CD4-positive, CD25-positive, alpha-beta regulatory T cell (primary cell): ENCODE results near the gene CIB2. TPM values are rescaled to one million over a fixed set of nuclear protein-coding genes. Genes with fewer than 3 reads are reported as not detected.
A peak's percentile ranks its signal among the peaks of the same experiment; 100 is the strongest.

ENCODE experiments used
- ATAC-seq, 2 donors: fragments of 150-1000 bp; cut with Tn5 transposase; one replicate each; pipeline ENCODE4 v1.10.0; 2021; ENCODE audit warnings: low read depth in 2 of 2, moderate number of reproducible peaks in 2 of 2, moderate library complexity in 1 of 2
- DNase-seq, 3 donors: peaks; one replicate each; pipeline versions ENCODE4 v3.0.0 to v3.0.0-alpha.2; 2012 to 2022; ENCODE audit warnings: mixed read lengths in 1 of 3
- H3K27ac ChIP-seq: one replicate; pipeline ENCODE4 v1.7.0; 2013; ENCODE audit warnings: mild to moderate bottlenecking, low read length; ENCODE audit not compliant: insufficient read depth, poor library complexity, severe bottlenecking
- H3K27me3 ChIP-seq: one replicate; pipeline ENCODE4 v1.7.0; 2013; ENCODE audit warnings: low read length; ENCODE audit not compliant: control insufficient read depth, insufficient read depth
- H3K36me3 ChIP-seq: one replicate; pipeline ENCODE4 v1.7.0; 2013; ENCODE audit warnings: mild to moderate bottlenecking, low read length, moderate library complexity; ENCODE audit not compliant: control insufficient read depth, insufficient read depth
- H3K4me1 ChIP-seq: 2 replicates; pipeline ENCODE4 v1.7.0; 2013; ENCODE audit warnings: mild to moderate bottlenecking, low read length; ENCODE audit not compliant: insufficient read depth, control insufficient read depth, poor library complexity, severe bottlenecking
- H3K4me3 ChIP-seq: one replicate; pipeline ENCODE4 v1.7.0; 2013; ENCODE audit warnings: low read depth, mild to moderate bottlenecking, low read length, moderate library complexity
- H3K9me3 ChIP-seq, 2 experiments: 1 replicate in 1 of 2; 2 replicates in 1 of 2; pipeline ENCODE4 v1.7.0; 2013; ENCODE audit warnings: low read length in 2 of 2, mild to moderate bottlenecking in 1 of 2, moderate library complexity in 1 of 2; ENCODE audit not compliant: control insufficient read depth in 2 of 2
- H3K27ac Mint-ChIP-seq, 3 donors: one replicate each; pipeline ENCODE4 v1.8.0; 2020 to 2022; ENCODE audit warnings: mild to moderate bottlenecking in 3 of 3, mixed read lengths in 3 of 3, moderate library complexity in 2 of 3
- H3K27me3 Mint-ChIP-seq: one replicate; pipeline ENCODE4 v1.8.0; 2022; ENCODE audit warnings: mild to moderate bottlenecking, mixed read lengths
- H3K36me3 Mint-ChIP-seq: one replicate; pipeline ENCODE4 v1.8.0; 2020; ENCODE audit warnings: mixed read lengths
- H3K4me1 Mint-ChIP-seq, 4 donors: one replicate each; pipeline ENCODE4 v1.8.0; 2020 to 2022; ENCODE audit warnings: mixed read lengths in 4 of 4, mild to moderate bottlenecking in 1 of 4
- H3K4me3 Mint-ChIP-seq, 4 donors: one replicate each; pipeline ENCODE4 v1.8.0; 2020 to 2022; ENCODE audit warnings: mild to moderate bottlenecking in 4 of 4, mixed read lengths in 4 of 4, moderate library complexity in 3 of 4
- H3K9me3 Mint-ChIP-seq, 7 donors: one replicate each; pipeline ENCODE4 v1.8.0; 2020 to 2022; ENCODE audit warnings: mixed read lengths in 7 of 7, mild to moderate bottlenecking in 3 of 7, moderate library complexity in 2 of 7
- polyA plus RNA-seq, 4 donors: library from polyadenylated mRNA; unstranded; fragments of 300-500 nt; fragmentation: Illumina TruSeq; gene quantifications; one replicate each; pipeline ENCODE4 v1.2.3, GENCODE V29; 2021
- total RNA-seq: library from RNA; stranded (reverse); gene quantifications from one replicate; pipeline ENCODE4 v1.2.3, GENCODE V29; 2022

Gene CIB2
- total and polyA plus RNA-seq, 5 donors from 2014 or later, result 0.94 to 2.7 (median 1.6) TPM

DNA sequence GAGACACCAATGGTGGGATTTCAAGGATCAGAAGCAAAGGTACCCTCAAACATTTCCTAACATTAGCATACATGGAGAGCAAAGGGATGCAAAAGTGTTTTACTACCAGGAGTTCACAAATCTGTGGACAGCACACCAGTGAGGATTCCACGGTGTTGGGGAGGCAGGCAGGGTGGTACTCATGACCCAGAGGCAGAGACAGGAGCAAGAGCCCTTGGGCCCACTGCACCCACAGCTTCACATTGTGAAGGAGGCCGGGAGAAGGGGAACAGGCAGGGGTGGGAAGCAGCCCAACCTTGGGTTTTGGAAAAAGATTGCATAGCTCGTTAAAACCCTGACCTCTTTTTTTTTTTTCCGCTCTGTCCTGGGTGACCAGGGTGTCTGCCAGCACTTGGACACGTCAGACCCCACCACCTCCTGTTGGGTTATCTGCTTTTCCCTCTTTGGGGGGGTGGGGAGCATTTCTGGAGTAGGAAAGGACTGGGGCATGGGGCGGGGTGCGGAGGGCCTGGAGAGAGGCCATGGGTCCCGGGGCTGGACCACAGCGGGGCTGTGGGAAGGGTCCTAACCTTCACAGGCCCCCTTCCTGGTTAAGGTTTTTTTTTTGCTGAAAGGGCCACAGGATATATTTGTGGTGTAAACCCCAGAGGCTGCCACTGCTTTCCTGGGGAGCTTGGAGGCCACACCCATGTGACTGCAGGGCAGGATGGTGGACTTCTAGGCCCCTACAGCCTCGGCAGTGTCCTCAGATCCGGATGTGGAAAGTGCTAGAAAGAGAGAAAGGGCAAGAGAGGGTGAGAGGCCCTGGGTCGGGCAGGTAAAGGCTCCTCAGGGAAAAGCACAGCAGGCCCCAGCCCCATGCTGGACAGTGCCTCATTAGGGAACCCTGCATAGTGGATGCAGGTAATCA is 26.4 kb downstream of the CIB2 start:
- no peaks in the 10 kb centered on the region for H3K27me3 ChIP-seq
- H3K4me1 ChIP-seq, result peaks cover 39% of the 10 kb centered on the region
- H3K36me3 ChIP-seq, result no peaks in the 10 kb centered on the region
- Mint-ChIP-seq H3K9me3 (no peaks in the 10 kb centered on the region), H3K36me3 (no peaks in the 10 kb centered on the region), H3K4me1 (peaks cover 4 to 46% (median 31%) of the 10 kb centered on the region in 4 donors), H3K4me3 (peak overlapping the region in 3 of 4 donors; percentile 4 to 60 (median 16)), H3K27ac (peak overlapping the region; percentile 90 to 95 (median 94)), H3K27me3 (peaks cover 6% of the 10 kb centered on the region)
- H3K27ac ChIP-seq, result no peak overlapping the region
- no peak for ATAC-seq
- DNase-seq, result peak in 1 of 3 donors; percentile 60
- H3K9me3 ChIP-seq, result no peaks in the 10 kb centered on the region
- H3K4me3 ChIP-seq, result no peak overlapping the region

DNA sequence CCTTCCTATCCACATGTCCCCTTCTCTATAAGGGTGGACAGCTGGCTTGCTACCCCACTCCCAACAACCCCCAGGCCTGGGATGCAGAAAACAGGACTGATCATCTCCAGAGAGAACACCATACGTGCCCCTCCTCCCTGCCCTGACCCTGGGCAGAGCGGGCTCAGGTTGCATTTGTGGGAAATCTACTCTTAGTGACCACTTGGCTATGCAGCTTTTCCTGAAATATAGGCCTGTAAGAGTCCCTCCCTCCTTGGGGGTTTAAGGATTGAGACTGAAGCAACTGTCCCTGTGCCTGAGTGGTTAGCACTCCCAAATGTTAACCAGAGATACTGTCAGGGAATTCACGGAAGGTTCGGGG is 27.1 kb downstream of the CIB2 start:
- H3K27me3 ChIP-seq, result no peaks in the 10 kb centered on the region
- H3K27me3 Mint-ChIP-seq, result peaks cover 6% of the 10 kb centered on the region
- H3K4me1 ChIP-seq, result peaks cover 39% of the 10 kb centered on the region
- DNase-seq, result no peak
- no peaks in the 10 kb centered on the region for H3K9me3 Mint-ChIP-seq
- H3K9me3 ChIP-seq, result no peaks in the 10 kb centered on the region
- H3K27ac ChIP-seq, result peak overlapping the region; percentile 64
- peak in 1 of 2 donors; percentile 3 for ATAC-seq
- H3K27ac Mint-ChIP-seq, result peak overlapping the region; percentile 78 to 94 (median 90)
- no peaks in the 10 kb centered on the region for H3K36me3 ChIP-seq
- H3K36me3 Mint-ChIP-seq, result no peaks in the 10 kb centered on the region
- peak overlapping the region; percentile 4 to 81 (median 60) for H3K4me3 Mint-ChIP-seq
- peak overlapping the region; percentile 19 for H3K4me3 ChIP-seq
- H3K4me1 Mint-ChIP-seq, result peaks cover 4 to 46% (median 32%) of the 10 kb centered on the region in 4 donors

DNA sequence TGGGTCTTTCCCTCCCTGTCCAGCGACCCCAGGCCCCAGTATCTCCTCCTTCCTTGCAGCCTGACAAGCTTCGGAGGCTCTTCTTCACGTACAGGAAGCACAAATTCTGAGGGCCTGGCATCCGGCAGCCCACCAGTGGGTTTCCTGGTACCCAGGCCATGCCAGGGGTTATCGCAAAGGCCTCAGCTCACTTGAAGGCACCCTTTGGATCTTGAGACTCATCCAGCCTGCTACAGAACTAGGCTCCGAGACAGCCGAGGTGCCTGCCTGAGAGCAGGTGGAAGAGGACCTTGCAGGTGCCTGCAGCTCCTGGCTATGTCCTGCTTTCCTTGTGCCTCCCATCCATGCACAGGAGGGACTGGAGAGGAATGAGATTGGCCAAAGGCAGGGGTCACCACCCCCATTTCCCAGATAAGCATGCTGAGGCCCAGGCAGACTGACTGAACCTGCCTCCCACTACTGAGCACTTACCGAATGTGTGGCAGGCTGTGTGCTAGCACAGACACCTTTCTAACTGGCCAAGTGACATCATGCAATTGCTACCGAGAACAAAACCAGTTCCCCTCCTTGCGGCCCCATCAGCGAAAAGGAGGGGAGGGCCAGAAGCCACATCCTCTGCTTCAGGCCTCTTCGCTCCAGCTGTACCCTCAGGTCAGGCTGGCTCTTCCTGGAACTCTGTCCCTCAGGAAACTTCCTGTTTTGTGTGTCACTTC is 27.7 kb downstream of the CIB2 start:
- Mint-ChIP-seq H3K9me3 (no peaks in the 10 kb centered on the region), H3K27me3 (peaks cover 1% of the 10 kb centered on the region), H3K4me3 (peak overlapping the region; percentile 44 to 81 (median 60)), H3K4me1 (peaks cover 4 to 46% (median 32%) of the 10 kb centered on the region in 4 donors), H3K27ac (peak overlapping the region; percentile 78 to 91 (median 90)), H3K36me3 (no peaks in the 10 kb centered on the region)
- H3K36me3 ChIP-seq, result no peaks in the 10 kb centered on the region
- ATAC-seq, result peak; percentile 83 to 84
- peak overlapping the region; percentile 64 for H3K27ac ChIP-seq
- H3K4me3 ChIP-seq, result peak overlapping the region; percentile 19
- H3K9me3 ChIP-seq, result no peaks in the 10 kb centered on the region
- DNase-seq, result peak in 2 of 3 donors; percentile 58 to 93
- H3K27me3 ChIP-seq, result no peaks in the 10 kb centered on the region
- peaks cover 39% of the 10 kb centered on the region for H3K4me1 ChIP-seq

DNA sequence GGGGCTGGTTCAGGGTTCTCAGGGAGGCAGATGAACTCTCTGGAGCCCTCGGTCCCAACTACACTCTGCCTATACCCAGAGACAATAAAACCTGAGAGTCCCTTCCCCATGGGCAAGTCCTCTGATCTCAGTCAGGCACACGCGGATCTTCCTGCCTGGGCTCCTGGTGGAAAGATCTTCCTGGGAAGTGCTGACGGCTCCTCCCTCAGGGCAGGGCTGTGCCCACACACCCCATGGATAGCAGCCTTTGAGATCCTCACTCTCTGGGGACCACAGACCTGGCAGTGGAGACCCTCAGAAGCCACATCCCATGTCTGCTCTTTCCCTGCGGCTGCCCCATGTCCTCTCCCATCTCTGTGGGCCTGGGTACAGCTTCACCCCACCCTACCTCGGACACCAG is 28.5 kb downstream of the CIB2 start:
- Mint-ChIP-seq H3K27ac (peak overlapping the region in 2 of 3 donors; percentile 90 to 91), H3K4me3 (no peak overlapping the region), H3K27me3 (no peaks in the 10 kb centered on the region), H3K36me3 (no peaks in the 10 kb centered on the region), H3K4me1 (peaks cover 4 to 46% (median 29%) of the 10 kb centered on the region in 4 donors), H3K9me3 (no peaks in the 10 kb centered on the region)
- H3K4me1 ChIP-seq, result peaks cover 39% of the 10 kb centered on the region
- ATAC-seq (no peak), DNase-seq (no peak)
- no peaks in the 10 kb centered on the region for H3K36me3 ChIP-seq
- no peaks in the 10 kb centered on the region for H3K9me3 ChIP-seq
- no peak overlapping the region for H3K4me3 ChIP-seq
- H3K27ac ChIP-seq, result peak overlapping the region; percentile 64
- no peaks in the 10 kb centered on the region for H3K27me3 ChIP-seq

DNA sequence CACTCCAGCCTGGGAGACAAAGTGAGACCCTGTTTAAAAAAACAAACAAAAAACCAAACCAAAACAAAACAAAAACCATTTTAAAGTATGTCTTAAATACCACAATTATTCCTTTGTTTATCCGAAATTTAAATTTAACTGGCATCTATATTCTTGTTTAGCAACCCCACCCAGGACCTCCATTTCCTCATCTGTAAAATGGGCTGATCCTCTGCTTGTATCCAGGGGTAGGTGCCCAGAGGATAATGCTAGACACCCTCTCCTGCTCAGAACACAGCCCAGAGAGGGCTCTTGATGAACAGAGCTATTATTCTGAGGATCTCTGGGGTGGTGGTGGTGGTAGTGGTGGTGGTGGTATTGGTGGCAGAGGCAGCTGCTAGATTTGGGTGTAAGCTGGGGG is 29.0 kb downstream of the CIB2 start:
- no peak for DNase-seq
- no peak overlapping the region for H3K4me3 Mint-ChIP-seq
- no peaks in the 10 kb centered on the region for H3K9me3 Mint-ChIP-seq
- no peaks in the 10 kb centered on the region for H3K36me3 Mint-ChIP-seq
- H3K4me1 Mint-ChIP-seq, result peaks cover 4 to 46% (median 28%) of the 10 kb centered on the region in 4 donors
- Histone ChIP-seq H3K27me3 (no peaks in the 10 kb centered on the region), H3K9me3 (no peaks in the 10 kb centered on the region), H3K4me1 (peaks cover 39% of the 10 kb centered on the region), H3K4me3 (no peak overlapping the region), H3K27ac (peak overlapping the region; percentile 64), H3K36me3 (no peaks in the 10 kb centered on the region)
- no peaks in the 10 kb centered on the region for H3K27me3 Mint-ChIP-seq
- no peak for ATAC-seq
- peak overlapping the region; percentile 36 to 91 (median 90) for H3K27ac Mint-ChIP-seq

DNA sequence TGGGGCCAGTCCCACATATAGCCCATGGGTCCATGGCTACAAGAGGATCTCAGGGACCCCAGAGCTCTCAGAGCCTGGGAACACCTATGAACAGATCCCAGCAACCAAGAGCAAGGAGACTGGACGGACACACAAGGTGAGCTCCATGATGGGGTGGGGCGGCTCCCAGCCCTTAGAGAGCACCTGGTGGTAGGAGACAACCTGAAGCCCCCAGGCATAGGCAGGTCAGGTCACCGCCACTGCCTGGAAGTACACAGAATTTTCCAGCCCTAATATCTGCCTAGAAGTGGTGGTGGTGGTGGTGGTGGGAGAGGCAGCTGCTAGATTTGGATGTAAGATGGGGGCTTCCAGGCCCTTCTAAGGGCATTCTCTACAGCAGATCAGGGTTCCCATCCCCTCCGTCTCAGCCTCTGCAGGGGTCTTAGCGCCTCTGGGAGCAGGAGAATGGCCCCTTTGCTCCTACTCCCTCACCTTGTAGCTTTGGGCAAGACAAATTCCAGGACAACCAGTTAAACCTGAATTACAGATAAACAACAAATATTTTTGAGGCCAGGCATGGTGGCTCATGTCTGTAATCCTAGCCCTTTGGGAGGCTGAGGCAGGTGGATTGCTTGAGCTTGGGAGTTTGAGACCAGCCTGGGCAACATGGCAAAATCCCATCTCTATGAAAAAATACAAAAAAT is 29.7 kb downstream of the CIB2 start:
- Mint-ChIP-seq H3K4me1 (peaks cover 2 to 43% (median 30%) of the 10 kb centered on the region in 4 donors), H3K9me3 (no peaks in the 10 kb centered on the region), H3K4me3 (peak overlapping the region in 1 of 4 donors; percentile 32), H3K36me3 (no peaks in the 10 kb centered on the region), H3K27me3 (no peaks in the 10 kb centered on the region), H3K27ac (peak overlapping the region; percentile 58 to 91 (median 79))
- Histone ChIP-seq H3K27ac (no peak overlapping the region), H3K9me3 (no peaks in the 10 kb centered on the region), H3K4me3 (no peak overlapping the region), H3K36me3 (no peaks in the 10 kb centered on the region), H3K27me3 (no peaks in the 10 kb centered on the region), H3K4me1 (peaks cover 39% of the 10 kb centered on the region)
- no peak for ATAC-seq
- DNase-seq, result no peak

DNA sequence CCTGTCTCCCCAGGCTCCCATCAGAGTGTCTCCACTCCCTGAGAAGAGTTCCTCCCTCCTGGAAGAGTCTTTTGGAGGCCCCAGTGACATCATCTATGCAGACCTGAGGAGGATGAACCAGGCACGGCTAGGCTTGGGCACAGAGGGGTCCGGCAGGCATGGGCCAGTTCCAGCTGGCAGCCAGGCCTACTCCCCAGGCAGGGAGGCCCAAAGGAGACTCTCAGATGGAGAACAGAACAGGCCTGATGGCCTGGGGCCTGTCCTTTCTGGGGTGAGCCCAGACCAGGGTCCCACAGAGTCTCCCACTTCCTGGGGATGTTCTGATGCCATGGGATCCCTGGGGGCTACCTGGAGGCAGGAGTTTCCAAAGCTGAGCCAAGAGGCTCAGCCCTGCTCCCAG is 30.4 kb downstream of the CIB2 start:
- Histone ChIP-seq H3K4me1 (peaks cover 35% of the 10 kb centered on the region), H3K9me3 (no peaks in the 10 kb centered on the region), H3K4me3 (no peak overlapping the region), H3K27ac (no peak overlapping the region), H3K27me3 (no peaks in the 10 kb centered on the region), H3K36me3 (no peaks in the 10 kb centered on the region)
- no peaks in the 10 kb centered on the region for H3K9me3 Mint-ChIP-seq
- H3K4me3 Mint-ChIP-seq, result no peak overlapping the region
- H3K27ac Mint-ChIP-seq, result peak overlapping the region in 2 of 3 donors; percentile 58 to 79
- no peaks in the 10 kb centered on the region for H3K27me3 Mint-ChIP-seq
- no peak for DNase-seq
- ATAC-seq, result no peak
- H3K36me3 Mint-ChIP-seq, result no peaks in the 10 kb centered on the region
- H3K4me1 Mint-ChIP-seq, result peaks cover 0 to 37% (median 28%) of the 10 kb centered on the region in 4 donors
